ENCODE results near the gene THAP2.
A peak's percentile ranks its signal among the peaks of the same experiment; 100 is the strongest.

Gene THAP2

DNA sequence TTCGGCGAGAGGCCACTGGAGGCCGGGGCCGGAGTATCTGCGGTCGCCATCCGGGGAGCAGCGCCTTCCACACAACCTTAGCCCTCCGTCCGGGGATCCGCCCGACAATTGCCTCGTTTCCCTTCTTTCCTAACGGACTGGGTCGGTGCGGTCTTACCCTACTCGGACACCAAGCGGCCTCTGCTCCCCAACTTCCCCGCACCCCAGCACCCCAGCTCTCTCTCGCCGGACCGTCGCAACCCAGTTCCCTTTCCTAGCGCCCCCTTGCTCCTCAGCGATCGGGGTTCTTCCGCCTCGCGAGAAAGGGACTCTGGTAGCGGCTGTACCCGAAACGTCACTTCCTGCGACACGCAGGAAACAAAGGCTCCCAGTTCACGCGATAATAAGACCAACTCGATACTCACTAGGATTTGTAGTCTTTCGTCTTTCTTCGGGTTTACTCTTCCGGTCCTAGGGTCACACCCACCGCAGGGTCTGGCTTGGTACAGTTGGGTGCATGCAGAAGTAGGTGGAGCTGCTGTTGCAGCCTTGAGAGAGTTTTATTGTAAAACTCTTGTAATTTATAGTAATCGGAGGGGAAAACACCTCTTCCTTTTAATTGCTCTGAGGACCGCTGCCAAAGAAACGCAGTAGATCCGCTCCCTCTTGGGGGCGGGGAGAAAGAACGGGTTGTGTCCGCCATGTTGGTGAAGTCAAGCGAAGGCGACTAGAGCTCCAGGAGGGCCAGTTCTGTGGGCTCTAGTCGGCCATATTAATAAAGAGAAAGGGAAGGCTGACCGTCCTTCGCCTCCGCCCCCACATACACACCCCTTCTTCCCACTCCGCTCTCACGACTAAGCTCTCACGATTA is at the start of gene THAP2, which contains the start of gene ZFC3H1:
THAP2 (plus strand) TSS at position 741 of the 850 bp plus-strand sequence. CDS start 209 bp downstream, outside the sequence.
ZFC3H1 (minus strand) TSS at position 288 of the 850 bp plus-strand sequence; CDS start at position 50, 238 bp downstream.
- DNase-seq (ENCODE audit: low read depth): peak; percentile 78

DNA sequence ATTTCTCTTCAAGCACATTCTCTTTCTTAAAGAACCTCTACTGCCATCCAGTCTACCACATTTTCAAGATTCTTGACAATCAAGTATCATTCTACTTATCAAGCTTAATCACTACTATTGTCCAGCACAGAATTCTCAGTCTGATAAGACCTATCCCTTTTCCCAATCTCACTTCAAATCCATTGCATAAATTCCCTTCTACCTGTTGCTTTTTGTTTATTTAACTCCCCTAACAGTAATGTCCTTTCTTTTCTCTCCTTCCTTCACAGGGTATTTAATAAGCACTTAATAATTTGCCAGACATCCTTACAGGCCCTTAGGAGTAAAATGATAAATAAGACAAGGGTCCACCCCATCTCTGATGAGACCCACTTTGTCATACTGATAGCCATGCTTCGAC is 42.2 kb upstream of the THAP2 start:
- DNase-seq (ENCODE audit: low read depth): no peak

DNA sequence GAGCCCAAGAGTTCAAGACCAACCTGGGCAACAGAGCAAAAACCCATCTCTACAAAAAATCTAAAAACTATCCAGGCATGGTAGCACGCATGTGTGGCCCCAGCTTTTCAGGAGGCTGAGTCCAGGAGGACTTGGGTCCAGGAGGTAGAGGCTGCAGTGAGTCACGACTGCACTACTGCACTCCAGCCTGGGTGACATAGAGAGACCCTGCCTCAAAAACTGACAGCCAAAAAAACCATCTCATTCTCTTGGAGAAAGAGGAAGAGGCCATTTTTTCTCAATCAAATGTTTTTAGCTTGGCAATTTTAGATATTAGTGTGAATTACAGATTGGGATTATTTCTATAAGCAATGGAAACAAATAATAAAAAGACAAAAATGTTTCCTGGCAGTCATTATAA is 38.6 kb upstream of the THAP2 start:
- DNase-seq (ENCODE audit: low read depth): no peak

DNA sequence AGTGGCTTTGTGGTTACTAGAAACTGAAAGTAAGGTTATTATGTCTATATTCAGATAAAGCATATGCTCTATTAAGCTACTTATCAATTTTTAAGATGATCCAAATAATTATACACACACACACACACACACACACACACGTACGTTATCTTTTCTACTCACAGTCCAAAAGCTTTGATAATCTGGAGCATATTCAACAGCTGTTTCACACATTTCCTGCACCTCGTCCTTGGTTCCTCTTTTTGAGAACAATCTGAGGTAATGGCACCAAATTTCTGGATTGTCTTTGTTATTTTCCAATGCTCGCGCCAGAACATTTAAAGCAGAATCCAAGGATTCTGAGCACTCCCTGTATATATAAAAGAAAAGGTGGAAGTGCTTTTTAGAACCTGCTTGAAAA is 38.0 kb upstream of the THAP2 start:
- DNase-seq (ENCODE audit: low read depth): no peak

DNA sequence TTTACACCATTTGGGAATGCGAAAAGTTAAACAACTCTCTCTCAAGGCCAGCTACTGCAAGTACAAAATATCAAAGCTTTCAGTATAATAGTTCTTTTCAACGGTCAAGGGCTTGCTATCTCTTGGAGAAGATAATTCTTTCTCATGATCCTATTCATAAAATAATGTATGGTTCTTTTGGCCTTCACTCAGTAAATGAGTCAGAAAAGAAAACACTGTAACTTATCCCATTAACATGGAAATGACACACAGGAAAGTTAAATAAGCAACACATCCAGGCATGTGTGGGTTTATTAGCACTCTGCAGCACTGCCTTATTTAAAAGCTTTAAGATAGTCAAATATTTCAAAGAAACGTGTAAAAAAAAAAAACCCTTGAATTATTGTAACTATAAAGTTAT is 37.3 kb upstream of the THAP2 start:
- DNase-seq (ENCODE audit: low read depth): no peak

DNA sequence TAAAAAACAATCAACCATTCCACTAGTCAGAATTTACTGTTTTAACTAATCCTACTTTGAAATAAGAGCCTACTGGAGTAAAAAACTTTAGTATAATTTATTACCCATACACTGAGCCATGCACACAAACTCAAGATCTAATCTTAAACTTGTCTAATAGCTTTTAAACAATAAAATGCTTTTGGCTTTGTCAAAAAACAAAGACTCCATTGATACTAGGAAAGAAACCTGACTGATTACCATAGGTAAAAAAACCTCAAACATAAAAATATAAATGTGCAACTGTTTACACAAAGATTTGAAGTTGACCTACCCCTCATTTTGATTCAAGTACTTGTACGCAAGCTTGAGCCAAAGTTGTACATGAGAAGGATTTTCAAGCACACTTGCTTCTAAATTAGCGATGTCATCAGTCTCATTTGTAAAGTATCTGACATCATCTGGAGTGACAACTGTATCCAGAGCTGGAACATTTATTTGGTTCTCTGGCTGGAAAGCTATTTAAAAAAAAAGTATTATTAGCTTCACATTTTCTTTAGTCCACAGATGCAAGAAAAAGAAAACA is 36.6 kb upstream of the THAP2 start:
- no peak for DNase-seq (ENCODE audit: low read depth)

DNA sequence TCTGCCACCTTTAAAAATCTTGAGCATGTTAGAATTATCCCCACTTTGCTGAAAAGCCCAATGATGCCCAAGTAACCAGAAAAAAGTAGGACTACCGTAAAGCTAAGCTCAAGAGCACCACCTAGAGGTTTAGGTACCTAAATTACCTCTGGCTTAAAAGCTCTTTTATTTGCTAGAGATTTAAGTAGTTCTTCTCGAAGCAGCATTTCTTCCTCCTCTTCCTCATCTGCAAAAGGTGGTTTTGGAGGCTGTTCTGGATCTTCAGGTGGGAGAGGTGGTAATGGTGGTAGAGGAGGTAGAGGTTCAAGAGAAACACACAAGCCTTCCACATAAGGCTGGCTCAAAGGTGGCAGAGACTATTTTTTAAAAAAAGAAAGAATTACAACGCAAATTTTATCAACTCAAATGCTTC is 27.4 kb upstream of the THAP2 start:
- DNase-seq (ENCODE audit: low read depth): no peak

DNA sequence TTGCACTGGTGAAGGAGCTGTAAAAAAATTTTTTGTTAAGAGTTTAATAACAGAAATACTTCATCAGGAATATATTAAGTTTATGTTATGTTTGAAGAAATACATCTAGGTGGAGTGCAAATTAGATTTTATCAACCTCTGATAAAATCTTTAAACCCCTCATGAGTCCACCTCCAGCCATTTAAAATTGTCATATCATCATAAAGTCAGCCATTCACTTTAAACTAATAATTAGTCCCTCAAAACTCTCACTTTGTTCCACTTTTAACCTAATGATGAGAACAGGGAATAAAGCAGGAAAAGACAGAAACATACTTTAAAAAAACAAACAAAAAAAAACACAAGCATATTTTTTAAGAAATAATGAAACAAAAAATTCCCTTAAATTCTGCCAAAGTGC is 25.6 kb upstream of the THAP2 start:
- DNase-seq (ENCODE audit: low read depth): no peak

DNA sequence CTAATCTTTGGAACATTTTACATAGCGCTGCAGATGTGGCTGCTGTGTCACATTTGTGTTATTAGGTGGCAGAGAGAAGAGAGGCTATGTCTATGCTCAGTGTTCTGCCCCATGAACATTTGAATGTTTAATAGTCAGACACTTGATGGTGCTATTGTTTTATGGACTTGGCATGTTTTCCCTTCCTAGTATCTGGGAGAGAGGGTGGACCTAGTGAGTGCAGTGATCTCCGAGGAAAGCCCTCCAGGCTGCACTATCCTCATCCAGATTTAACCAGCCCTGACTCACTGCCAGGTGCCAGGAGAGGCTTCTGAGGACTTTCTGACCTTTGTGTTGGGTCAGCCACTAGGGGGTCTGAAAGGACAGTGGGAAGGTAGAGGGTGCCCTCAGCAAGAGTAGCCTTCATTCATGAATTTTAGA is 24.8 kb upstream of the THAP2 start:
- DNase-seq (ENCODE audit: low read depth): no peak

DNA sequence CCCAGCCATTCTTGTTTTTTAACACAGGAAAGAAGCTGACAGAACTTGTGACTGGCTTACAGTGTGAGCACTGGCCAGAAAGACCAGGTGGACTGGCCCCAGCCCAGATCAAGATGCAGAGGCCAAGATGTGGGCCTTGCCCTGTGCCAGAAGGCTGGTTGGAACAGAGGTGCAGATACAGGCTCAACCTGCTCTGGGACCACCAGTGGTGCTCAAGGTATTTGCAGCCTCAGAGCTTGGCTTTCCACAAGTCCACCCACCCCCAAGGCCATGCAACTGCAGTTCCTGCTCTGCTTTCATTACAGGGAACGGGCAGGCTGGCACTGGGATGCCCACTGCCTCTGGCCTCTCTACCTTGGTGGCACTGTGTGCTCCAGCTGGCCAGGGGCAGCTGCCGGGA is 23.8 kb upstream of the THAP2 start:
- no peak for DNase-seq (ENCODE audit: low read depth)

DNA sequence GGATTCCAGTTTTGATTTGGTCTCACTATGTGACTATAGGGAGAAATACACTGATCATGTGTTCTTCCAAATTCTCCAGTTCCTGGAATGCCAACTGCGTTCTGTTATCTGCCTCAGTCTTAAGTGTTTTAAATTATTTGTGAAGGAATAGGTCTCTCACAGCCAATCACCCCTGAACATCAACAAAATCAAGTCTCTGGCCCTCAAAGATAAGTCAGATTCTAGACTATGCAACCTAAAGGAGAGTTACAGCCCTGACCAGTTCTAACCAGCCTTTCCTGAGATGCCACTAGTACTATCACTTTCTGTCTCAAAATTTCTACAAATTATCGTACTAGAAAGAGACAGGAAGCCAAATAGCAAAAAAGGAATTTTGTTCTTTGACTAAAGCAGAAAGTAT is 22.7 kb upstream of the THAP2 start:
- no peak for DNase-seq (ENCODE audit: low read depth)

DNA sequence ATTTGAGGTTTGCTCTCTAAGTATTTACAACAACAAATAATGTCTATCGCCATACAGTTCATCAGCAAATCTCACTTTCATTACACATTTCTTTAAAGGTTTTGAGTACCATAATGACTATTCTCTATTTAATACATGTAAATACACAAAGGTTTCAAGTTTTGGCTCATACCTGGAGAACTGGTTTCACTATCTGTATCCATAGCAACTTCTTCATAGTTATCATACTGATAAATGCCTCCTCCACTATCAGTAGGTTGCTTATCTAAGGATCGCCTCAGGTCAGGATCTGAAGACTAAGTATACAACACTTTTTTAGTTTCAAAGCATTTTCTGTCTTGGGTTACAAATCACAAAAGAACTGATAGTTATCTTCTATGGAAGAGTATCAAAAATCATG is 21.8 kb upstream of the THAP2 start:
- DNase-seq (ENCODE audit: low read depth): no peak

DNA sequence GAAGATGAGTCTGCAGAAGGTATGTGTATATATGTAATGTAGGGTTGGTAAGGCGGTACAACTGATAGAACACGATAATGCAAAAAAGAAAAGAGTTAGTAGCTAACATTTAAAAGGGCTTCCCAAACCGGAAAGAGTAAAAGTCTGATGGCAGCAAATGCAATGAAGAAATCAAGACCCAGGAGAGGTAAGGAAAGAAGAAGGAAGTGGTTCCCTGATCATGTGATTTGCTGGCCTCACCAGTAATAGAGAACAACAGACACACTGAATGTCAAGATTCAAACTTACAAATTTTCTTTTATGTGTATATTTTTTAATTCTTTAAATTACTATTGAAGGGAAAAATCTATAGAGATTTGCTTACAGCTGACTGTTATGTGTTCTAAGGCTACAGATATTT is 18.8 kb upstream of the THAP2 start:
- DNase-seq (ENCODE audit: low read depth): no peak

DNA sequence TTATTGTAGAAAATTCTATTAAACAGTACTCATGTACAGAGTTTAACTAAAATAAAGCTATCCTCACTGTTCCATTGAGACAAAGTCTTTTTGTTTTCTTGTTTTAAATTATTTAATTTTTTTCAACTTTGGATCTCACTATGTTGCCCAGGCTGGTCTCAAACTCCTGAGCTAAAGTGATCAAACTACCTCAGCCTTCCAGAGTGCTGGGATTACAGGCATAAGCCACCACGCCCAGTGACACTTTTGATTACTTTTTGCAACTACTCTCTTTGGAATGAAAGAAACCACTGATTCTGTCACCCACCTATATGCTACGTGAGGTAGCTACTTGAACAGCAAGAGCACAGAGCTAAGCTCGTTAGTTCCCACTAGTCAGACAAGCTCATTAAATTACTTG is 17.6 kb upstream of the THAP2 start:
- DNase-seq (ENCODE audit: low read depth): no peak

DNA sequence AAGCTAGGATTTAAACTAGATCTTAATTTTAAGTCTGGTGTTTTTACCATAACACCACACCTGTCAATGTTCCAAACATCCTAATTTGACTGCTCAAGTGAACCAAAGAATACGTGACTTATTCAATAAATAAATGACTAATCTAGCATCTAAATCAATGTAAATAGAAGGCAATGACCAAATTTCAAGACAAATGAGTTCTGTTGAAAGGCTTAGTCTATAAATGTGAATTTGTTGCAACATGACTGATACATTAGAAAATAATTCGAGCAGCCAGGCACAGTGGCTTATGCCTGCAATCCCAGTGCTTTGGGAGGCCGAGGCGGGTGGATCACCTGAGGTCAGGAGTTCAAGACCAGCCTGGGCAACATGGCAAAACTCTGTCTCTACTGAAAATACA is 15.6 kb upstream of the THAP2 start:
- DNase-seq (ENCODE audit: low read depth): no peak

DNA sequence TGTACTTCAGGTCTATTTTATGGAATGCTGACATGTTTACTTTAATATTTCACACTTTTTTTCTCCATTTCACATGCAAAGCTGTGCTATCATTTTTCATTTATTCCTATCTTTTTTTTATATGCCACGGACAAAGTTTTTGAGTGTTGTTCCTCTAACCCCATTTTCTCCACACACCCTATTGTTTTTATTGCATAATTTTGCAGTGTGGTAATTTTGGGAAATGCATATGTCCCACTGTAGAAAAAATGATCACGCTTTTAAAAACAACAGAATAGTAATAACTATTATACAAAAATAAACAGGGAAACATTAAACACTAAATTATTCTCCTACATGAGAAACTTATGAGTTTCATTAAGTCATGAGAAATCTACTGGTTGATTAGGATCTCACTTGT is 14.7 kb upstream of the THAP2 start:
- DNase-seq (ENCODE audit: low read depth): no peak

DNA sequence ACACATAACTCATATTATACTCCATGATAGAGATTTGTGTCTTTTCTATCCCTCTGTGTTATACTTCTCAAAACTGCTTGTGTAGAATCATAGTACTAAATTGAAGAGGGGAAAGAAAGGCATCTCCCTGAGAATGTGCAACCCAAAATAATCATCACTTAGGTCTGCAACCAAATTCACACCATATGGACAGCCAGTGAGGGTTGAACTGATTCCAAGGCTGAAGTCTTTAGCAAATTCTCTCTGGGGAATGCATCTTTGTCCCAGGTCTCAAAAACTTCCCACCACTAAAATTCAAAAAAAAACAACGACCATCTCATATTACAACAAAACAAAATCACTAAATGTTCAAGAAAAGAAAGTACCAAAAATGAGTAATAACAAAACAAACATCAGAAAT is 11.4 kb upstream of the THAP2 start:
- DNase-seq (ENCODE audit: low read depth): no peak

DNA sequence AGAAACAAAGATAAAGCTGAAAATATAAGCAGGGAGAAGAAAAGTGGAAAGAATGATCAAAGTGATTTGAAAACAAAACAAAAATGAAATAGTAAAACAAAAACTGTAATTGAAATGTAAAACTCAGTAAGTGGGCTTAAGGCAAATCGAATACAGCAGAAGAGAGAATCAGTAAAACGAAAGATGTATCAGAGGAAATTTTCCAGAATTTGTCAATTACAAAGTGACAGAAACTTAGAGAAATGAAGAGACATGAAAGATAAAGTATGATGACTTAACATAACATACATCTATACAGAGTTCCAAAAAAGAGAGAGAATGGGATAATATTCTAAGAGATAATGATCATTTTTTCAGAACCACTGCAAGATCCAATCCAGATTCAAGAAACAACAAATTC is 11.0 kb upstream of the THAP2 start:
- DNase-seq (ENCODE audit: low read depth): no peak

DNA sequence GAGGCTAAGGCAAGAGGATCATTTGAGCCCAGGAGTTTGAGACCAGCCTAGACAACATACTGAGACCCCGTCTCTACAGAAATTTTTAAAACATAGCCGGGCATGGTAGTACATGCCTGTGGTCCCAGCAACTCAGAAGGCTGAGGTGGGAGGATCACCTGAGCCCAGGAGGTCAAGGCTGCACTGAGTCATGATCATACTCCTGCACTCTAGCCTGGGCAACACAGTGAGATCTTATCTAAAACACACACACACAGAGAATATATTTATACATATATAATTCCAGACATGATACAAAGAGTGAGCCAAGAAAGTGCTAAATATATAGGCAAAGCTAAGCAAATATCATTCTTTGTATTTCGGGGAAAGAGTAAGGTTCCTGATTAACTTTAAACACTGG is 9.9 kb upstream of the THAP2 start:
- DNase-seq (ENCODE audit: low read depth): no peak

DNA sequence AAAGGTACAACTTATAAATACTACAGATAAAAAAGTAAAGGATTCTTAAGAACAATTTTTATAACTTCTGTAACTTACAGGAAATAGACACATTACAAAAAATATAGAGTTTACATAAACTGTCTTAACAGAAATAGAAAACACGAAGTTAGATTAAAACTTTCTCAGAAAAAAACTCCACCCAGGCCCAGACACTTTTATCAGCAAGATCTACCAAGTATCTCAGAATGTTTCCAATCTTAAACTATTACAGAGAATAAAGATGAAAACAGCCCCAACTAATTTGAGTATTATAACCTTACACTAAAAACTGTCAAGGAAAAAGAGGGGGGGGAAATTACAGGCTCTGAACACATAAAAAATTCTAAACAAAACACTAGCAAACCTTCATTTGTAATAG is 8.6 kb upstream of the THAP2 start:
- DNase-seq (ENCODE audit: low read depth): no peak

DNA sequence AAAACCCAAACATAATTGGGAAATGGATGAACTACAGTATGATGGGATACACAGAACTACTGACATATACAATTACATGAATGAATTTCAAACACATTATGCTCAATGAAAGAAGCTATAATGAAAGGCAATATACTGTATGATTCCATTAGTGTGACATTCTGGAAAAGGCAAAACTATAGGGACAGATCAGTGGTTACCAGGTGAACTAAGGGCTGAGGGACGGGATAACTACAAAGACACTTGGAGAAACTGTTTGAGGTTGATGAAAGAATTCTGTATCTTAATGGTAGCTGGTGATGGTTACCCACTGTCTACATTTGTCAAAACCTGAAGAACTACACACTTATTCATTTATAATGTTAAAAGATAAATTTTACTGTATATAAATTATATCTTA is 8.2 kb upstream of the THAP2 start:
- no peak for DNase-seq (ENCODE audit: low read depth)

DNA sequence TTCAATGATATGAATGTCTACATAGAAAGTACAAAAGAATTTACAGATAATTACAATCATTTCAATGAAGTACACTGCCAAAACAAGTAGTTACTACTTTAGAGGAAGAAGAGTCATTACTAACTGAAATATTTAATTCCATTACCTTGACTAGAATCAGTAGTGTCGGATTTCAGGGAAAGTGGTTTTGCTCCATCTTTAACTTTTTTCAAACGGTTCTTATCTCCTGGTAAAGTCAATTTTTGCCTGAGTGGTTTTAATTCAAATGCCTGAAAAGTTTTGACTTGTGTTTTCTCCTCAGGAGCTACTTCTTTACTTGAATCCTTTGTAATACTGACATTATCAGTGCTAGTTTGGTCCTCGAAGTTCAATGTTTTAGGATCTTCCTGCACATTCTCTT is 7.4 kb upstream of the THAP2 start:
- no peak for DNase-seq (ENCODE audit: low read depth)

DNA sequence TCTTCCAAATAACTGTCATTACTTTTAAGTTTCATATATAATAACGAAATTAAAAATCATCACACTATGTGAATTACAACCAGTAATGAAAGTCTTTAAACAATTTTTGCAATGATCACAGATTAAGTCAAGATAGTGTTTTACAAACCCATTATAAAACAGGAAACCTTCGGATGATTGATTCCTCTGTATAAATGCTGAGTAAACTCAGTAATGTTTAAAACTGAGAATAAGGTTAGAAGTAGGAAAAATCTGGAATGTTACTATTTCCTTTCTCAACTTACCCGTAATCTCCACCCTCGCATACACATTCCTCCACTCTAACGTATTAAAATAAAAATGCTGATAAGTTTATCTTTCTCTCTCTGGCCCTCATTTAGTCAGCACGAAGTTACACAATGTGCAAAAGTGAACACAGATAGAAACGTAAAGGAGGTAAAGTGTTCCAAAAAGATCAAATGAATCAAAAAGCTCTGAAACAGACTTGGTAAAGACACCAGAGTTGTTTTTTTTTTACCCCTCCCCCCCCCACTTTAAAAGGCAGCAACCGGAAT is 2.0 kb upstream of the THAP2 start:
- no peak for DNase-seq (ENCODE audit: low read depth)

Measured in stimulated activated CD8-positive, alpha-beta memory T cell treated with anti-CD3 and anti-CD28 coated beads, Interleukin-15, amount 100 ng/mL, for 1 hour (primary cell).